Measurements from ENCODE around the gene KYNU. TPM values are rescaled to one million over a fixed set of nuclear protein-coding genes. Genes with fewer than 3 reads are reported as not detected.

Gene KYNU
- total and polyA plus RNA-seq, 9 of the 15 experiments (the other 6 are each of a cell fraction or from before 2014, with no cell fraction given): 2.6 to 11.6 (median 7.2) TPM

GRCh38 chr2:142940606-142941223 lies 63.3 kb downstream of the KYNU start:
- Histone ChIP-seq H3K4me2 (ENCODE audit: insufficient read depth, low read length) (no peak overlapping the region), H2AFZ (ENCODE audit: low read depth, low read length) (no peak overlapping the region), H3K27me3 (ENCODE audit: control insufficient read depth in 2 of 2, insufficient read depth in 2 of 2, low read length in 2 of 2) (no peaks in the 10 kb centered on the region), H3K27ac (ENCODE audit: extremely low read depth, low read depth, low read length) (no peak overlapping the region), H3K4me3 (no peak overlapping the region), H3K4me1 (replicated peaks in 1 of 2; ENCODE audit: control insufficient read depth in 2 of 2, insufficient read depth in 2 of 2, low read length in 2 of 2) (no peaks in the 10 kb centered on the region; a peak in 1 of 5 replicates), H3K9ac (ENCODE audit: insufficient read depth in 1 of 2, low read depth in 2 of 2, low read length in 2 of 2) (no peak overlapping the region), H4K20me1 (replicated peaks; ENCODE audit: control insufficient read depth, insufficient read depth, low read length) (no peaks in the 10 kb centered on the region), H3K9me1 (ENCODE audit: control insufficient read depth, insufficient read depth, low read length) (no peaks in the 10 kb centered on the region), H3K9me3 (replicated peaks; ENCODE audit: control insufficient read depth, insufficient read depth, low read depth, low read length) (no peaks in the 10 kb centered on the region), H3K79me2 (ENCODE audit: control insufficient read depth, insufficient read depth, low read length) (no peaks in the 10 kb centered on the region; the same call in 1 of the 3 replicates), H3K36me3 (ENCODE audit: control insufficient read depth, insufficient read depth, low read length) (no peaks in the 10 kb centered on the region)
- POLR2A ChIA-PET: no interaction called here
- CTCF ChIA-PET (ENCODE audit: low intra/inter-chr PET ratio): no interaction called here
- no peak for TF ChIP-seq TAF9B (IDR thresholded peaks at IDR 0.05; ENCODE audit: partially characterized antibody)
- TF ChIP-seq TCFL5 (CRISPR knock-in tag; conservative IDR thresholded peaks at IDR 0.05): no peak
- TF ChIP-seq MCM7 (IDR thresholded peaks at IDR 0.05): no peak
- TF ChIP-seq RBBP5 (IDR thresholded peaks at IDR 0.05; ENCODE audit: borderline replicate concordance, insufficient read depth, low read length, poor library complexity, severe bottlenecking): no peak
- TF ChIP-seq, protein P1, sequence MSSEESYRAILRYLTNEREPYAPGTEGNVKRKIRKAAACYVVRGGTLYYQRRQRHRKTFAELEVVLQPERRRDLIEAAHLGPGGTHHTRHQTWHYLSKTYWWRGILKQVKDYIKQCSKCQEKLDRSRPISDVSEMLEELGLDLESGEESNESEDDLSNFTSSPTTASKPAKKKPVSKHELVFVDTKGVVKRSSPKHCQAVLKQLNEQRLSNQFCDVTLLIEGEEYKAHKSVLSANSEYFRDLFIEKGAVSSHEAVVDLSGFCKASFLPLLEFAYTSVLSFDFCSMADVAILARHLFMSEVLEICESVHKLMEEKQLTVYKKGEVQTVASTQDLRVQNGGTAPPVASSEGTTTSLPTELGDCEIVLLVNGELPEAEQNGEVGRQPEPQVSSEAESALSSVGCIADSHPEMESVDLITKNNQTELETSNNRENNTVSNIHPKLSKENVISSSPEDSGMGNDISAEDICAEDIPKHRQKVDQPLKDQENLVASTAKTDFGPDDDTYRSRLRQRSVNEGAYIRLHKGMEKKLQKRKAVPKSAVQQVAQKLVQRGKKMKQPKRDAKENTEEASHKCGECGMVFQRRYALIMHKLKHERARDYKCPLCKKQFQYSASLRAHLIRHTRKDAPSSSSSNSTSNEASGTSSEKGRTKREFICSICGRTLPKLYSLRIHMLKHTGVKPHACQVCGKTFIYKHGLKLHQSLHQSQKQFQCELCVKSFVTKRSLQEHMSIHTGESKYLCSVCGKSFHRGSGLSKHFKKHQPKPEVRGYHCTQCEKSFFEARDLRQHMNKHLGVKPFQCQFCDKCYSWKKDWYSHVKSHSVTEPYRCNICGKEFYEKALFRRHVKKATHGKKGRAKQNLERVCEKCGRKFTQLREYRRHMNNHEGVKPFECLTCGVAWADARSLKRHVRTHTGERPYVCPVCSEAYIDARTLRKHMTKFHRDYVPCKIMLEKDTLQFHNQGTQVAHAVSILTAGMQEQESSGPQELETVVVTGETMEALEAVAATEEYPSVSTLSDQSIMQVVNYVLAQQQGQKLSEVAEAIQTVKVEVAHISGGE (CRISPR knock-in tag; IDR thresholded peaks at IDR 0.05): no peak
- TF ChIP-seq ZNF3 (CRISPR knock-in tag; IDR thresholded peaks at IDR 0.05): no peak
- TF ChIP-seq PRMT5 (CRISPR knock-in tag; IDR thresholded peaks at IDR 0.05): no peak
- TF ChIP-seq, protein P2, sequence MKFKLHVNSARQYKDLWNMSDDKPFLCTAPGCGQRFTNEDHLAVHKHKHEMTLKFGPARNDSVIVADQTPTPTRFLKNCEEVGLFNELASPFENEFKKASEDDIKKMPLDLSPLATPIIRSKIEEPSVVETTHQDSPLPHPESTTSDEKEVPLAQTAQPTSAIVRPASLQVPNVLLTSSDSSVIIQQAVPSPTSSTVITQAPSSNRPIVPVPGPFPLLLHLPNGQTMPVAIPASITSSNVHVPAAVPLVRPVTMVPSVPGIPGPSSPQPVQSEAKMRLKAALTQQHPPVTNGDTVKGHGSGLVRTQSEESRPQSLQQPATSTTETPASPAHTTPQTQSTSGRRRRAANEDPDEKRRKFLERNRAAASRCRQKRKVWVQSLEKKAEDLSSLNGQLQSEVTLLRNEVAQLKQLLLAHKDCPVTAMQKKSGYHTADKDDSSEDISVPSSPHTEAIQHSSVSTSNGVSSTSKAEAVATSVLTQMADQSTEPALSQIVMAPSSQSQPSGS (CRISPR knock-in tag; IDR thresholded peaks at IDR 0.05): no peak
- TF ChIP-seq CHCHD3 (CRISPR knock-in tag; IDR thresholded peaks at IDR 0.05): no peak
- TF ChIP-seq, protein P3, sequence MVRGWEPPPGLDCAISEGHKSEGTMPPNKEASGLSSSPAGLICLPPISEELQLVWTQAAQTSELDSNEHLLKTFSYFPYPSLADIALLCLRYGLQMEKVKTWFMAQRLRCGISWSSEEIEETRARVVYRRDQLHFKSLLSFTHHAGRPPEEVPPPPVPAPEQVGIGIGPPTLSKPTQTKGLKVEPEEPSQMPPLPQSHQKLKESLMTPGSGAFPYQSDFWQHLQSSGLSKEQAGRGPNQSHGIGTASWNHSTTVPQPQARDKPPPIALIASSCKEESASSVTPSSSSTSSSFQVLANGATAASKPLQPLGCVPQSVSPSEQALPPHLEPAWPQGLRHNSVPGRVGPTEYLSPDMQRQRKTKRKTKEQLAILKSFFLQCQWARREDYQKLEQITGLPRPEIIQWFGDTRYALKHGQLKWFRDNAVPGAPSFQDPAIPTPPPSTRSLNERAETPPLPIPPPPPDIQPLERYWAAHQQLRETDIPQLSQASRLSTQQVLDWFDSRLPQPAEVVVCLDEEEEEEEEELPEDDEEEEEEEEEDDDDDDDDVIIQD (CRISPR knock-in tag; IDR thresholded peaks at IDR 0.05): no peak
- no peak for TF ChIP-seq STAG1 (CRISPR knock-in tag; IDR thresholded peaks at IDR 0.05; ENCODE audit: borderline replicate concordance)
- no peak for TF ChIP-seq ZNF766 (CRISPR knock-in tag; conservative IDR thresholded peaks at IDR 0.05)
- no peak for TF ChIP-seq FOSL1 (tag; conservative IDR thresholded peaks at IDR 0.05)
- TF ChIP-seq ESRRB (CRISPR knock-in tag; IDR thresholded peaks at IDR 0.05; ENCODE audit: borderline replicate concordance): no peak
- no peak for TF ChIP-seq ZC3H4 (CRISPR knock-in tag; IDR thresholded peaks at IDR 0.05; ENCODE audit: borderline replicate concordance)
- intact Hi-C loops (cut with micrococcal nuclease) (no loop called here), in situ Hi-C loops (cut with MboI) (no loop called here)
- FAIRE-seq: no peak
- 20% methylated on average over 2 of the region's 2 CpGs for WGBS (ENCODE audit: insufficient coverage, low coverage, missing lambda C conversion rate)
- no peak for DNase-seq (ENCODE audit: extremely low read depth in 1 of 4, low spot score in 3 of 4)
- ATAC-seq: no peak
- no TSS peak for BruUV-seq (replicated peaks)

Measured in K562 (cell line).